Anterior cingulate cortex (tissue), 58 donors: ENCODE measurements around the gene GSTM5.
"Not testable (repeated sequence)": the region's sequence is repeated elsewhere in the genome, so short reads cannot be mapped to it uniquely, and the experiment has no call there.

ENCODE experiments used
- DNase-seq, 58 donors: peaks; one replicate each; lab custom pipeline; 2025; lab: John Stamatoyannopoulos, UW

GSTM5 gene

DNA sequence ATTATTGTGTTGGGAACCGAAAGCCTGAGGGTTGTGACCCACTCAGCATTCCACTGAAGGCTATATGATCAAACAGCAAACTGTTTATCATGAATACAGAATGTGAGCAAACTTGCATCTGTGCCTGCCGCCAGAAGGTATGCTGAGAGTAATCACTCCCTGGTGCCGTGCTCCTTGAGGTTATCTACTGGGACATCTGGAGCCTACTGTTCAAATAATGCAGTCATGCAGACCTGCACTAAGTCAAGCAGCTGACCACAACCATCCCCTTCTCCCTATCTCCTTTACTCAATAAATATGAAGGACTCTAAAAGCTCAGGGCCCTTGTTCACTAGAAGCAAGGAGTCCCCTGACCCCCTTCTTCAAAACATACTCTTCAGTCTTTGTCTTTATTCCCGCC is 13.5 kb downstream of the GSTM5 start:
- no peak for DNase-seq

DNA sequence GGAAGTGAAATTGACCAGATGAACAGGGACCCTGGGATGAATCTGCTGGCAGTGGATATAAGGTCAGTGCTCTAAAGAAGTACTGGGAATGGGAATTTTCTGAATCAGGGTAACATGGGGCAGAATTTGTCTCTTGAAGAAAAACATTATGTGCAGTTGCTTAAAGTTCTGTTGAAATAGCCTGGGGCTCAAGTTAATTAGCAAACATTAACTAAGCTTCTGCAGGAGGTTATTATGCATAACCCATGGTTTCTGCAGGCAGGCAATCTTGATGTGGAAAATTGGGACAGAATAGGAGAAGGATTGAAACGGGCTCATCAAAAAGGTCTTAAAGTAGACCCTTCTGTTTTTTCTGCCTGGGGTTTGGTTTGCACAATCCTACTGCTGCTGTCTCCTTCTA is 14.0 kb downstream of the GSTM5 start:
- DNase-seq = no peak

DNA sequence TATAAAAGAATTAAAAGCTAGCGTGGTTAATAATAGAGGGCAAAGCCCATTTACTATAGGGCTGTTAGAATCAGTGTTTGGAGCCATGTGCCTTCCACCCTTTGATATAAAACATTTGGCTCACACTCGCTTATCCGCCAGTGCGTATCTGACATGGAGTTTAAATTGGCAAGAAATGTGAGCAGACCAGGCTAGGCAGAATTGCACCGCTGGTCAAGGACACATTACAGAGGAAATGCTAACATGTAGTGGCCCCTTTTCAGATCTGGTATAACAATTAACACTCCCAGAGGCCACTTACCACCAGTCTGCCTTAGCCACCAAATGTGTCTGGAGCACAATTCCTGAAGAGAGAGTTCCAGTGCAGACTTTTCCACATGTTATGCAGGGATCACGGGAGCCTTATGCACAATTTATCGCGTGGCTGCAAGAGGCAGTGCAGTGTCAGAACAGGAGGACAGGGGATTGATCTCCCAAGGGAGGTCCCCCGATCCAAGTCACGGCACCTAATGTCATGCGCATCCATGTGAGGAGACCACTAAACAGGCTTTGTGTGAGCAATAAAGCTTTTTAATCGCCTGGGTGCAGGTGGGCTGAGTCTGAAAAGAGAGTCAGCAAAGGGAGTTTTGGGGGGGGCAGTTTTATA is 14.8 kb downstream of the GSTM5 start:
- DNase-seq = no peak

DNA sequence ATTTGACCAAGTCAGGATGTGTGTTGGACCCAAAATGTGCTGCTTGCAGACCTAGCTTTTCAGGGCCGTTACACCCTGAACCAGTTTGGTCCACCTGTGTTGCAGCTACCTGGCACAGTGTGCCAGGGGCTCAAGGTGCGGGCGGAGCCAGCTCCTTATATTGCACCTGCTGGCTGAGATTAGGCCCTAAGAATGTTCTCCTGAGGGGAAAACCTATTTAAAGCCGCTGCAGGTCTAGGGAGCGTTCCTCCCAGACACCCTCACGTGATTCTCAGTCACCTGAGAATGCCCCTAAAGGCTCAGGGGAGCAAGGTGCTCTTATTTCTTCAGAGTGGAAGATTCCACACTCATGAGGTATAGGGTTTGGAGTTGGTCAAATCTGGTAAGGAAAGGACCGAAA is 16.8 kb downstream of the GSTM5 start:
- no peak for DNase-seq

DNA sequence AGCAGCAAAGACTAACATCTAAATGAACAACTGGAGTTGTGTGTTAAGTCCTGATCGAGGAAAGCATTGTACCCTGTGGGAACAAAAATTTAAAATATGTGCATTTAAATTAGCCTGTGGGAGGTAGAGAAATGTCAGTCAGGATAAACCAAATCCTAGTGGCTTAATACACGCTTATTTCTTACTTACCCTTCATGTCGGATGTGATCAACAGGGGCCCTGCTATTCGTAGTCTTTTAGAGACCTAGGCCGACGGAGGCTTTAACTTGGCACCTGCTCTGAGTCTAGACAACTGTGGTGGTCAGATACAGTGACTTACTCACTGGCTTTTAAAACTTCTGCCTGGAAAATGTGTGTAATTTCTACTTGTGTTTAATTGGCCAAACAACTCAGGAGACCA is 18.6 kb downstream of the GSTM5 start:
- no peak for DNase-seq

DNA sequence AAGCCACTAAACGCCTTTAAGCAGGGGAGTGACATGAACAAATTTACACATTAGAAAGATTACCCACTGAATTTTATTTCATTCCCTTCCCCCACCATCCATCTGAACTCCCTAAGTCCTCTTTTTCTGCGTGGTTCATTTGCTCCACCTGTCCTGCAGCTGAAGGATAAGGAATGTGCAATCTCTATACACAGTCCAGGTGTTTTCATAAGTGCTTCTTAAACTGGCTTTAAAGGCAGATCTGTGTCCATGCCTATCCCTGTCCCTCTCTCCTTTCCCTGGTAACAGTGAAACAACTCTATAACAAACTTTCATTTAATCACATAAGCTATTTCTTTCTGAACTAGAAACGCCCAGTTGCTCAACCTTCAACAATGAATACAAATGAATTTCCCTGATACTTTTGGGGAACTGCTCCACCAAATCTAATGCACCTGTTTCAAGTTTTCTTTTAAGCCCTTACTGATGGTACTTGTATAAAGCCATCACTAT is 20.4 kb downstream of the GSTM5 start:
- no peak for DNase-seq

DNA sequence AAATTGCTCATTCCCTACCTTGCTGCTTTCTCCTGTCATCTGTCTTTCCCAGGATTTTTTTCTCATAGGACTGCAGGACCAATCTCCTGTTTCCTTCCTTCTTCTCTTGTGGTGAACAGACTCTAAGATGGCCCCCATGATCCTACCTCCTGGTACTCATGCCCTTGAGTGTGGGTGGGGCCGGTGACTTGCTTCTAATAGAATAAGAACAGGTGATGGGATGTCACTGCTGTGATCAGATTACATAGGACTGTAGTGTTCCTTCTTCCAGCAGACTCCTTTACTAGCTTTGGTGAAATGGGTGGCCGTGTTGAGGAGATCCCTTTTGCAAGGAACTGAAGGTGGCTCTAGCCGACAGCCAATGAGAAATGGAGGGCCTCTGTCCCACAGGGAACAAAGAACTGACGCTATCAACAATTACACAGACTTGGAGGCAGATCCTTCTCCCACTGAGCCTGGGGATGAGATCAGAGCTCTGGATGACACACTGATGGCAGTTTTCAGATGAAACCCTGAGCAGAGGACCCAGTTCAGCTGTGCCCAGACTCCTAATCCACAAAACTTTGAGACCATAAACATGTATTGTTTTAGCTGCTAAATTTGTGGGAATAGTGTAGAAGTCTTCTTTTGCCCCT is 21.3 kb downstream of the GSTM5 start:
- no peak for DNase-seq

DNA sequence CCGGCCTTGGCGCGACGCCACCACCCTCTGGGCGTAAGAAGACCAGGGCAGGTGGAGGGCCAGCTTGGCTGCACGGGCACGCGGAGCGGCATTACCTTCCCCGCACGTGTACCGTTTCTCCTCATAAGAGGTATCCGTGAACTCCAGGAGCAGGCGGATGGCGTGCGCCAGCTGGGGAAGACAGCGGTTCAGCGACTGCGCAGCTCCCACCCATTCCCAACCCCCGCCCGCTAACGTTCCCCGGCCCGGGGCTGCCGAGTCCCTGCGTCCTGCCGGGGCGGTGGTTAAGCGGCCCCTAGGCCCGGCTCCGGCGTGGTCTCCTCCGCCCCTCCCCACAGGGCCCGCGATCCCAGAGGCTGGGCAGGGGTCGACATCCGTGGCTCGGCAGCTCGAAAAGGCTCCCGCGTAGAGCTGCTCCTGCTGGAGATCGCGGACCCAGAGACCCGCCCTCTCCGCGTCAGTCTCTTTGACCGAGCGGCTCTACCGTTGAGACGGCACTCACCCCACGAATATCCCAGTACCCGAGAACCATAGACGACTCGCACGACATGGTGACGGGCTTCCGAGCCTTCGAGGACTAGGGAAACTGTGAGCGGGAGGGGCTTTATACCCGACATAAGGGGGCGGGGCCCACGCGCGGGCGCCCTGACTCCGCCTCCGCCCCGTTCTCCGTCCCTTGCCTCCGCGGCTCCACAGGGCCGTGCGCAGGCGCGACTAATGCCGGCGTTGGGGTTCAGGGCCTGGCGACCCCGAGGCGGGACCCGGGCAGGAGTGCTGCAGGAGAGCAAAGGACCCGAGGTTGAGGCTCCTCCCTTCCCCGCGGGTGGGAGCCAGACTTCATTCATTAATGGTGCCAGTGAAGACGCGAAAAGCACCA is 27.9 kb downstream of the GSTM5 start:
- DNase-seq = peak; percentile 19 to 87 (median 65)

DNA sequence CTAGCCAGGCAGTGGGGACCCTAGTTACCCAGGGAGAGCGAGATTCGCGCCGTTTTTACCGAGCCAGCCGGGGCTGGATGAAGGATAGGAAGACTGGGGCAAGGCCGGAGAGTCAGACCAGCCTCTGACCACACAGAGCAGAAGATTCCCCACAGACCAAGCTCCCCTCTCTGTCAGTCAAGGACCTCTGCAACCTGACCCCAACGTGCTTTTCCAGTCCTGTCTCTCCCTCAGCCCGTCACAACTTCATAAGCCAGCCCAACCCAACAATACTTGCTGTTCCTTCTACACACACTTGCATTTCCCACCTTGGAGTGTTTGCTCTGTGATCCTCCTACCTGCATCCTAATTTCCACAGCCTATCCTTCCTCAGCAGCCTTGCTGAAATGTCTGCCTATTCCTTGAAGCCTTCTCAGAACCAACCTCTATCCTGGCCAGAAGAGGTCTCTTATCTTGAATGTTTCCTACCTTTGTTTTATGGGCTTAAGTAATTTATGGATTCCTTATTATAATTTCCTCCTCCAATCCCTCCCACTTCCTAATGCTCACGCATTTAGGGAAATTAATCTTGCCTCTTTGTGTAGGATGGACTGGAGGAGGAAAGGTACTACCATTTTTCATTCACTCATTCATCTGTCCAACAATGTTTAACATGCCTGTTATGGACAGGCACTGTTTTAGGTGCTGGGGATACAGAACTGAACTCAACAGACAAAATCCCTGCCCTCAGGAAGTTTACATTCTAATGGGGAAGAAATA is 28.7 kb downstream of the GSTM5 start, which contains the start of gene GSTM3:
TSS of gene GSTM3 (minus strand) at position 424 of the 759 bp plus-strand sequence. CDS start 751 bp downstream, outside the sequence.
- no peak for DNase-seq

DNA sequence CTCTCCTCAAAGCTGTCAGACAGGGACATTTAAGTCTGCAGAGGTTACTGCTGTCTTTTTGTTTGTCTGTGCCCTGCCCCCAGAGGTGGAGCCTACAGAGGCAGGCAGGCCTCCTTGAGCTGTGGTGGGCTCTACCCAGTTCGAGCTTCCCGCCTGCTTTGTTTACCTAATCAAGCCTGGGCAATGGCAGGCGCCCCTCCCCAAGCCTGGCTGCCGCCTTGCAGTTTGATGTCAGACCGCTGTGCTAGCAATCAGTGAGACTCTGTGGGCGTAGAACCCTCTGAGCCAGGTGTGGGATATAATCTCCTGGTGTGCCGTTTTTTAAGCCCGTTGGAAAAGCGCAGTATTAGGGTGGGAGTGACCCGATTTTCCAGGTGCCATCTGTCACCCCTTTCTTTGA is 36.3 kb downstream of the GSTM5 start:
- DNase-seq = not testable (repeated sequence)

DNA sequence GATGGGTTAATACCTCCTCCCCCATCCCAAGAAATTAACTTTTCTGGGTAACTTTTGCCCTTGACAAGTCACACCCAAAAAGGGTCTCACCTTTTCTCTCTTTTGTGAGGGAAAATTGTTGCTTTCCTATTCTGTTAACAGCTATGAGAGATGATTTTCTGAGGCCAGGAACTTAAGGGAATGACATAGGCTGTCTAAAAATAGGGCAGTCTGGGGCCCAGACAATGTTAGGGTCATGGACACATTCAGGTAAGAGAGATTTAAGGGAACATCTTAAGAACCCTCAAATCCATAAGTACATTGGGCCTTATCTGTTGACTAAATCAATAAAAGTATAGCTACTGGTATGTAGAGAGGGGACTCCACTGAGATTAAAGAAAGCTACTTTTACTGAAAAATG is 37.2 kb downstream of the GSTM5 start:
- DNase-seq = no peak

DNA sequence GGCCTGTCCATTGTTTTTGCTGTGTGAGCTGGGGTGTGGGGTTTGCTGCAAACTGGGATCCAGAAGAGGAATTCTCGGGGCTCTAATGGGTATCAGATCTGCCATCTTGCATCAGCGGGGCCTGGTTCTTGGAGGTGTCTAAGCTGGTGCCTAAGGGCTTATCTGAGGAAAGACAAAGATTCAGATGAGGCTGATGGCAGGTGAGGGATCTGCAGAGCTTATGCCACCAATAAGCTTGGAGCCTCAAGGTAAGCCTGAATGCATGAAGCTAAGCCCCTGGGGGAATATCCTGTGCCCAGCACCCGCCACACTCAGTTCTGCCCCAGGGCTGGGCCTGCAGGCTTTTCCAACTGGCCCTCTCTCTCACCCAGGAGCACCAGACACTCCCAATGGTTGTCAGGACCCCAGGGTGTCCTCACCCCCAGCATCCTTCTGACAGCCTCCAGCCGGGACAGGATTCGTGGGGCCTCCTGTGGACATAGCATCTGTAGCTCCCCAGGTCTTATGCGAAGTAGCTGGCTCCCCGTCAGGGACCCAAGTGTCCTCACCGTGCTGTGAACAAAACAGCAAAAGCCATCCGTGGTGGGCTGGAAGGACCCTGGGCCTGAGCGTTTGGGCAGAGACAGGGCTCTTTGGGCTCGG is 38.3 kb downstream of the GSTM5 start:
- no peak for DNase-seq

DNA sequence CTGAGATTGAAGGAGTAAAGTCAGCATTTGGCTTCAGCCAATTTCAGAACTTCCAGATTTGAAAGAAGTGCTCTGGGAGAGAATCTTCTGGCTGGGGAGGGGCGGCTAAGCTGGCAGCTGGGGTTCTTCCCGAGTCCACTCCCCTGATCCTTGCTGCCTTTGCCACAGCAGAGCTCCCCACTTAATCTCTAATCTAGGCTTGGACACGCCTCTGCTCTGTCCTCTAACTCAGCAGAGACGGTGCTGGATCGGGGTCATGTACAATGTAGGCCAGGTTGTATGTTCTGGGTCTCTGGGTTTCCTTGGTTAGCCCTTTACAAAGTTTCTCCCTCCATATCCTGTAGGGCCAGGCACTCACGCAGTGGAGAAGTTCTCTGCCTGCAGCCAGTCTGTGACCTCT is 38.9 kb downstream of the GSTM5 start:
- DNase-seq = no peak

DNA sequence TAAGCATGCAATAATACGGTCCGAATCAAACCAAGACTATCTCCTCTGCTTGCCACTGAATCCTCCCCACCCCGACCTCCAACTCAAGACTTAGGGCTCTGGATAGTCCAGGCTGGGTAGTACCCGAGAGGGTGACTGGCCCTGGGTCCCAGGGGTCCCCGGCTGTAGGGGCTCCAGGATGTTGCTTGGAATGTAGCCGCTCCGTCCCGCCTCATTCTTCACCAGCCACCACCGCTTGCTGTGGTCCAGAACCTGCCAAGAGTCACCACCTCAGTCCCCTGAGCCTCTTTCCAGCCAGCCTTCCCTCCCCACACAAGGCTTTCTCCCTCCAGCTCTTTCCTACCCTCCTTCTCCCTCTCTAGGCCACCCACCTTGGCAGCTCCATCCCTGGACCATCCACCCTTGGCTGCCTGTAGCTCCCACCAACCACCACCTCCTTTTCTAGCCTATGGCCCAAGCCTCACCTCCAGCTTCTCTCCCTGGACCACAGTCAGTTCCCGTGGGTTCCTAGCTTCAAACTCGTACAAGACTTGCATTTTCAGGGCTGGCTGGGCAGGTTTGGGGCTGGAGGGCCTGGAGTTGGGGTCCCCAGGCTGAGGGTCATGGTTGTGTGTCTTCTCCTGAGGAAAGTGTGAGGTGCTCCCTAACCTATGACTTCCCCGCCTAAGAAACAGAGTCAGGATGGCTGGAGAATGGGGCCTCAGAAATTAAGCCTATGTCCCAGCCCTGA is 39.6 kb downstream of the GSTM5 start:
- DNase-seq = no peak

DNA sequence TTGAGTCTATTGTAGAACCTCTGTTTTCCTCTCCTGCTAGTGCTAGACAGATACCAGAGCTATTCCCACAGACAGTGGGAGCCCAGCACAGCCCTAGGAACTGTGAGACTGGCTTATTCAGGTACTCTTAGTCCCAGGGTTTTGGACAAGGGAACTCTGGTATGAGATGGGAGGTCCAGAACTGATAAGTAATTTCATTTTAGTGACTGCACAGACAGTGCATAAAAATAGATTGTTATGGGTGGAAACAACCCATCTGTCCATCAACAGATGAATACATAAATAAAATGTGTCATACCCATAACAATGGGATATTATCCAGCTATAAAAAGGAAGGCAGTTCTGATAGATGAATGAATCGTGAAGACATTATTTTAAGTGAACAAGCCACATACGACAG is 42.7 kb downstream of the GSTM5 start:
- no peak for DNase-seq

DNA sequence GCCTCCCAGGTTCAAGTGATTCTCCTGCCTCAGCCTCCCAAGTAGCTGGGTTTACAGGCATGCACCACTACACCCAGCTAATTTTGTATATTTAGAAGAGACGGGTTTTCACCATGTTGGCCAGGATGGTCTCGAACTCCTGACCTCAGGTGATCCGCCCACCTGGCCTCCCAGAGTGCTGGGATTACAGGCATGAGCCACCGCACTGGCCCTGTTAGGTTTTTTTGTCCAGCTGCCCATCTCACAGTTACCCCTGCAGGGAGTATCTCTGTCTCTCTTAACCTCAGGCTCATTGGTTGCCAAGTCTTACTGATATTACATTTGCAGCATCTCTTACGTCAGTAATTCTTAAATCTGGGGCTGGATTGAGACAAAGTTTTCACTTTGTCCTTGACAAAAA is 44.3 kb downstream of the GSTM5 start:
- DNase-seq = not testable (repeated sequence)

DNA sequence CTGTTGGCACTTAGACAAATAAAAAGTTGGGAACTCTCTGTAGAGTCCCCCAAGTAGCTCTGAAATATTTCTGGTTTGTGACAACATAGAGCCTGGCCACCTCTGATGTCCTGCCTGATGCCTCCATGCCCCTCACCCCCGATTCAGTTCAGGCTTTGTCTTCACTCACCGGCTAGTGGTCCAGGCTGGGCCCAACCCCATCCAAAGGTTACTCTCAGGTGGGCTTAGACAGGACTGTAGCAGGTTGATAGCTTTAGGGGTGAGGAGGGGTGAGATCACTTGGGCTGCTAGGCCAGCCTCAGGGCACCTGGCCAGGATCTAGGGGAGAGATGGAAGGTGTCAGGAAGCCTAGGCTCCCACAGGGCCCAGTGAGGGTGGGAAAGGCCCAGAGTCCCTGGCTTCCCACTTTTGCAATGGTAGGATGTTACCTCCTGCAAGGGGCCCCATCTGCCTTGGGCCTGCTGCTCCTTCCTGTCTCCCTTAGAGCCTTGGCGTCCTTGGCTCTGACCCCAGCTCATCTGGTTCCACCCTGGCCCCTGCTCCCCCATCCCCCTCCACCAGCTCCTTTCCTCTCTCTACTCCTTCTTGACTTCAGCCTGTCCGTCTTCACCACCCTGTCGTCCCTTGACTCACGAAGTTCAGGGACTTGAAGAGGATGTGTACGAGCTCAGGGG is 44.9 kb downstream of the GSTM5 start:
- DNase-seq = no peak

DNA sequence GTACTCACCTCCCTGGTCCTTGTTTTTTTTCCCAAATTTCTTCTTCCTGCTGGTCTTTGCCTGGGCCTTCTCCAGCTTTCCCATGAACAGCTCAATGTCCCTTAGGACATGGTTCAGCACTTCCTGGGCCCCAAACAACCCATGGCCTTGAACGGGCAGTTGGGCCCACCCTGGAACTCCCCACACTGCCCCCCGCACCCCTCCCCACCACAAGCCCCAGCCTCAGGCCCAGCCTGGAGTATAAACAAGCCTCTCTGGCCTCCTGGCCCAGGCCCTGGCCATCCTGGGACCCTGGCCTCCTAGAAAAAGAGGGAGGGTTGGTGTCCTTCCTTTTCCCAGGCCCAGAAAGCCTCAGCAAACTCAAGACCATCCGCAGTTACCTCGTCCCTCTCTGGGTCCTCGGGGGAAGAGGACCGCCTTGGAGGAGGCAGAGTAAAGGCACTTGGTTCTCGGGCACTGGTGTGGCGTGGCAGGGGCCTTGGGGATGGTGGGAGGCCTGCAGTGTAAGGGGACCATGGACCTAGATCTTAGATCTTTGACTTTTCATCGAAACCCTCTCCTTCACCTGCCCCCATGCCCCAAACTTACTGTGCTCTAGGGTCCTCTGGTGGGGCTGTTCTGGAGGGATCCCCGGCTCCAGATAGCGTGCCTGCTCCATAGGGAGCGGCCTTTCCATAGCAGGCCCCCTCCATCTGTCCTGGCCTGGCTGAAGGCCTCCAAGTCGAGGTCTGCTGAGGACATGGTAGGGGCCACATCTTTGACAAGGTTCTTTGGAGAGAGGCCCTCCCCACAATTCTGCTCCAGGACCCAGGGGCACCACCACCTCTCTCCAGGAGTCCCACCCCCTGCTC is 46.1 kb downstream of the GSTM5 start:
- no peak for DNase-seq
